GM23338 (cell line): ENCODE measurements around the gene VPS50. TPM values are rescaled to one million over a fixed set of nuclear protein-coding genes. Genes with fewer than 3 reads are reported as not detected.

Experiments
- ATAC-seq: fragments of 200-7000 bp; cut with Tn5 transposase; 3 replicates; pipeline ENCODE4 v1.9.1; 2020
- DNase-seq: peaks from one replicate; pipeline ENCODE4 v3.0.0-alpha.2; 2015; ENCODE audit warnings: low spot score
- H2AFZ ChIP-seq: fragments of 200-600 bp; sonication (generic); 2 replicates; pipeline ENCODE4 v1.8.0; 2016; ENCODE audit warnings: antibody characterized with exemption, mild to moderate bottlenecking, moderate library complexity
- H3F3A ChIP-seq: fragments of 200-600 bp; sonication (generic); replicated peaks from 2 replicates; pipeline ENCODE4 v1.8.0; 2017; ENCODE audit warnings: antibody characterized with exemption, mixed run types, low read depth
- H3K27ac ChIP-seq: fragments of 200-600 bp; sonication (generic); 2 replicates; pipeline ENCODE4 v1.6.1; 2016; ENCODE audit warnings: low read depth
- H3K27me3 ChIP-seq: fragments of 200-600 bp; sonication (generic); 2 replicates; pipeline ENCODE4 v1.8.0; 2016; ENCODE audit warnings: mild to moderate bottlenecking, mixed run types, moderate library complexity; ENCODE audit not compliant: insufficient read depth
- H3K36me3 ChIP-seq: fragments of 200-600 bp; sonication (generic); 2 replicates; pipeline ENCODE4 v1.8.0; 2016; ENCODE audit warnings: mild to moderate bottlenecking; ENCODE audit not compliant: insufficient read depth
- H3K4me1 ChIP-seq: fragments of 200-600 bp; sonication (generic); 2 replicates; pipeline ENCODE4 v1.8.0; 2016; ENCODE audit warnings: mild to moderate bottlenecking, moderate library complexity; ENCODE audit not compliant: insufficient read depth
- H3K4me2 ChIP-seq: fragments of 200-600 bp; sonication (generic); 2 replicates; pipeline ENCODE4 v1.7.1; 2017; ENCODE audit warnings: mixed run types
- H3K4me3 ChIP-seq: fragments of 200-600 bp; sonication (generic); 2 replicates; pipeline ENCODE4 v1.6.1; 2016; ENCODE audit warnings: mixed run types
- H3K79me2 ChIP-seq: fragments of 200-600 bp; sonication (generic); replicated peaks from 2 replicates; pipeline ENCODE4 v1.8.0; 2017; ENCODE audit warnings: mild to moderate bottlenecking; ENCODE audit not compliant: insufficient read depth
- H3K9me2 ChIP-seq: fragments of 200-600 bp; sonication (generic); 2 replicates; pipeline ENCODE4 v1.8.0; 2017; ENCODE audit not compliant: insufficient read depth
- H4K20me1 ChIP-seq: fragments of 200-600 bp; sonication (generic); replicated peaks from 2 replicates; pipeline ENCODE4 v1.8.0; 2017; ENCODE audit warnings: mild to moderate bottlenecking; ENCODE audit not compliant: insufficient read depth
- H3K27ac Mint-ChIP-seq: 2 replicates; pipeline ENCODE4 v1.8.0; 2020; ENCODE audit warnings: inconsistent platforms, mild to moderate bottlenecking, moderate library complexity, mixed read lengths
- H3K27me3 Mint-ChIP-seq: 3 replicates; pipeline ENCODE4 v1.8.0; 2022; ENCODE audit warnings: low read depth, mild to moderate bottlenecking, moderate library complexity, mixed read lengths, inconsistent platforms; ENCODE audit not compliant: insufficient read depth, poor library complexity
- H3K36me3 Mint-ChIP-seq: 3 replicates; pipeline ENCODE4 v1.8.0; 2021; ENCODE audit warnings: low read depth, mild to moderate bottlenecking, inconsistent platforms, moderate library complexity, mixed read lengths
- H3K4me1 Mint-ChIP-seq: 3 replicates; pipeline ENCODE4 v1.8.0; 2020; ENCODE audit warnings: mild to moderate bottlenecking, inconsistent platforms, mixed read lengths
- H3K4me3 Mint-ChIP-seq: 3 replicates; pipeline ENCODE4 v1.8.0; 2021; ENCODE audit warnings: moderate library complexity, mild to moderate bottlenecking, inconsistent platforms, mixed read lengths
- H3K9me3 Mint-ChIP-seq: 3 replicates; pipeline ENCODE4 v1.8.0; 2020; ENCODE audit warnings: moderate library complexity, mild to moderate bottlenecking, inconsistent platforms, mixed read lengths
- CREB1 ChIP-seq: fragments of 250-450 bp; sonication (Bioruptor Pico); IDR thresholded peaks from 2 replicates; pipeline ENCODE4 v1.5.0; 2020; ENCODE audit warnings: low read depth, mild to moderate bottlenecking, moderate library complexity
- ETS1 ChIP-seq: IDR thresholded peaks from 2 replicates; pipeline ENCODE4 v1.6.1; 2016; ENCODE audit warnings: antibody characterized with exemption
- EZH2 ChIP-seq: fragments of 200-600 bp; sonication (generic); IDR thresholded peaks from one replicate; pipeline ENCODE4 v1.8.0; 2017; ENCODE audit warnings: antibody characterized with exemption, mild to moderate bottlenecking, low read depth; ENCODE audit not compliant: unreplicated experiment
- JUNB ChIP-seq: IDR thresholded peaks from one replicate; pipeline ENCODE4 v1.6.1; 2016; ENCODE audit warnings: antibody characterized with exemption; ENCODE audit not compliant: unreplicated experiment
- NANOG ChIP-seq: IDR thresholded peaks from 2 replicates; pipeline ENCODE4 v1.6.1; 2016; ENCODE audit warnings: antibody characterized with exemption, borderline replicate concordance
- POLR2AphosphoS5 ChIP-seq: IDR thresholded peaks from 2 replicates; pipeline ENCODE4 v1.6.1; 2016; ENCODE audit warnings: antibody characterized with exemption, low read depth
- STAT1 ChIP-seq: IDR thresholded peaks from one replicate; pipeline ENCODE4 v1.6.1; 2016; ENCODE audit warnings: antibody characterized with exemption; ENCODE audit not compliant: unreplicated experiment
- ZNF331 ChIP-seq: fragments of 250-450 bp; sonication (Bioruptor Pico); IDR thresholded peaks from 2 replicates; pipeline ENCODE4 v1.5.0; 2020; ENCODE audit warnings: low read depth, mild to moderate bottlenecking, moderate library complexity
- polyA plus RNA-seq: library from polyadenylated mRNA; unstranded; fragments of >200 nt; fragmentation: Nextera tagmentation; extraction: Ambion mirVana; gene quantifications from 2 replicates; pipeline ENCODE4 v1.2.1, GENCODE V29; 2016
- total RNA-seq: library from RNA; depleted of rRNA; stranded (reverse); fragments of >200 nt; shearing (Covaris generic); gene quantifications from 2 replicates; pipeline ENCODE4 v1.2.3, GENCODE V29; 2014
- TF ChIP-seq, protein P1 (sequence below), 2 experiments: fragments of 200-600 bp in 1 of 2; sonication (generic) in 1 of 2; conservative IDR thresholded peaks; 2 replicates each; pipeline versions ENCODE4 v1.5.1 to v1.6.1; 2016 to 2017; ENCODE audit warnings: antibody characterized with exemption in 2 of 2, low read depth in 2 of 2, mild to moderate bottlenecking in 2 of 2, moderate library complexity in 1 of 2
- TF ChIP-seq, protein P2 (sequence below): IDR thresholded peaks from one replicate; pipeline ENCODE4 v1.6.1; 2018; ENCODE audit warnings: antibody characterized with exemption; ENCODE audit not compliant: unreplicated experiment

The VPS50 gene
- total and polyA plus RNA-seq, 2 experiments from 2014 or later = 4.3 to 12.3 TPM

DNA sequence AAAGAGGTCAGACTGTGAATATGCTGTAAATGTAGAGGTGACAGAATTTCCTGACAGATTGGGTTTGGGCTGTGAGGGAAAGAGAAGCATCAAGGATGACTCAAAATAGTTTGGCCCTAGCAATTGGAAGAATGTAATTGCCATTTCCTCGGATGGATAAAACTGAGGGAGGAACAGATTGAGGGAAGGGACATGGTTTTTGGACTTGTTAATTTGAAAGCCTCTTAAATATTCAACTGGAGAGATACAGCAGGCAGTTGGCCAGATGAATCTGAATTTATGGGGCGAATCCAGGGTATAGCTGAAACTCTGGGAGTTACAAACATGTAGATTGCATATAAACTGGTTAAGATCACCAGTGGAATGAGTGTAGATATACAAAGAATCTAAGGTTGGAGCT, 3.4 kb downstream of the VPS50 start:
- no peak for TF ChIP-seq CREB1 (CRISPR knock-in tag)
- no peak for TF ChIP-seq JUNB
- Histone ChIP-seq H3F3A (no peaks in the 10 kb centered on the region), H2AFZ (no peak overlapping the region), H3K36me3 (no peaks in the 10 kb centered on the region), H3K9me2 (no peaks in the 10 kb centered on the region), H3K4me3 (no peak overlapping the region), H3K27me3 (no peaks in the 10 kb centered on the region), H3K4me2 (no peak overlapping the region), H3K79me2 (peaks cover 27% of the 10 kb centered on the region), H3K27ac (no peak overlapping the region), H4K20me1 (no peaks in the 10 kb centered on the region), H3K4me1 (no peaks in the 10 kb centered on the region)
- ATAC-seq = no peak
- Mint-ChIP-seq H3K27me3 (no peaks in the 10 kb centered on the region), H3K9me3 (no peaks in the 10 kb centered on the region), H3K27ac (no peak overlapping the region), H3K4me1 (no peaks in the 10 kb centered on the region), H3K4me3 (no peak overlapping the region), H3K36me3 (no peaks in the 10 kb centered on the region)
- no peak for DNase-seq

DNA sequence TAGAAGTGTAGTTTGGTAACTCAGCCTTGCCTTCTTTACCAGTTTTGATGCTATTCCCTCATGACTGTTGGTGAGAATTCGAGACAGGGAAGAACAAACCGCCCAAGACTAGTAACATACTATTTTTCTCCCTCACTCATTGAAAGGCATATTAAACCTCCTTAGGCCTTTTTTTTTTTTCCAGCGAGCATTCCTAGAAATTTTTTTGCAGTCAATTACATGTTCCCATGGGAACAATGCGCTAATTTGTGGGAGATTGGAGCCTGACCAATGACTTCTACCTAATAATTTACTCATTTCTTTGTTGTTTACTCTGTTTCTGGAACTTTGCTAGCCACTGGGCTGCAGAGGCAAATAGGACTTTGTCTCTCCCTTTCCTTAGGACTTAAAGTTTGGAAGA, 6.0 kb downstream of the VPS50 start:
- H3K27me3 Mint-ChIP-seq = no peaks in the 10 kb centered on the region
- no peak overlapping the region for H3K4me3 Mint-ChIP-seq
- no peaks in the 10 kb centered on the region for H4K20me1 ChIP-seq
- H3K36me3 Mint-ChIP-seq = no peaks in the 10 kb centered on the region
- H3K79me2 ChIP-seq = peaks cover 22% of the 10 kb centered on the region
- no peak overlapping the region for H3K27ac Mint-ChIP-seq
- H3F3A ChIP-seq = no peaks in the 10 kb centered on the region
- DNase-seq = no peak
- no peak overlapping the region for H2AFZ ChIP-seq
- peak overlapping the region; percentile 48; the same call in 1 of the 2 replicates for H3K27ac ChIP-seq
- H3K4me2 ChIP-seq = no peak overlapping the region
- no peaks in the 10 kb centered on the region for H3K27me3 ChIP-seq
- no peaks in the 10 kb centered on the region for H3K4me1 ChIP-seq
- H3K9me2 ChIP-seq = no peaks in the 10 kb centered on the region
- H3K36me3 ChIP-seq = no peaks in the 10 kb centered on the region
- ATAC-seq = no peak
- no peaks in the 10 kb centered on the region for H3K4me1 Mint-ChIP-seq
- no peak overlapping the region for H3K4me3 ChIP-seq
- no peaks in the 10 kb centered on the region for H3K9me3 Mint-ChIP-seq
- TF ChIP-seq ETS1 = no peak
- no peak for TF ChIP-seq ZNF331
- TF ChIP-seq NANOG = no peak
- TF ChIP-seq, protein P1, sequence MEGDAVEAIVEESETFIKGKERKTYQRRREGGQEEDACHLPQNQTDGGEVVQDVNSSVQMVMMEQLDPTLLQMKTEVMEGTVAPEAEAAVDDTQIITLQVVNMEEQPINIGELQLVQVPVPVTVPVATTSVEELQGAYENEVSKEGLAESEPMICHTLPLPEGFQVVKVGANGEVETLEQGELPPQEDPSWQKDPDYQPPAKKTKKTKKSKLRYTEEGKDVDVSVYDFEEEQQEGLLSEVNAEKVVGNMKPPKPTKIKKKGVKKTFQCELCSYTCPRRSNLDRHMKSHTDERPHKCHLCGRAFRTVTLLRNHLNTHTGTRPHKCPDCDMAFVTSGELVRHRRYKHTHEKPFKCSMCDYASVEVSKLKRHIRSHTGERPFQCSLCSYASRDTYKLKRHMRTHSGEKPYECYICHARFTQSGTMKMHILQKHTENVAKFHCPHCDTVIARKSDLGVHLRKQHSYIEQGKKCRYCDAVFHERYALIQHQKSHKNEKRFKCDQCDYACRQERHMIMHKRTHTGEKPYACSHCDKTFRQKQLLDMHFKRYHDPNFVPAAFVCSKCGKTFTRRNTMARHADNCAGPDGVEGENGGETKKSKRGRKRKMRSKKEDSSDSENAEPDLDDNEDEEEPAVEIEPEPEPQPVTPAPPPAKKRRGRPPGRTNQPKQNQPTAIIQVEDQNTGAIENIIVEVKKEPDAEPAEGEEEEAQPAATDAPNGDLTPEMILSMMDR (conservative IDR thresholded peaks at IDR 0.05; ENCODE audit: low read depth in 2 of 2) = no peak
- no peak for TF ChIP-seq POLR2AphosphoS5
- no peak for TF ChIP-seq CREB1 (CRISPR knock-in tag)
- TF ChIP-seq STAT1 = no peak
- no peak for TF ChIP-seq EZH2
- TF ChIP-seq, protein P2, sequence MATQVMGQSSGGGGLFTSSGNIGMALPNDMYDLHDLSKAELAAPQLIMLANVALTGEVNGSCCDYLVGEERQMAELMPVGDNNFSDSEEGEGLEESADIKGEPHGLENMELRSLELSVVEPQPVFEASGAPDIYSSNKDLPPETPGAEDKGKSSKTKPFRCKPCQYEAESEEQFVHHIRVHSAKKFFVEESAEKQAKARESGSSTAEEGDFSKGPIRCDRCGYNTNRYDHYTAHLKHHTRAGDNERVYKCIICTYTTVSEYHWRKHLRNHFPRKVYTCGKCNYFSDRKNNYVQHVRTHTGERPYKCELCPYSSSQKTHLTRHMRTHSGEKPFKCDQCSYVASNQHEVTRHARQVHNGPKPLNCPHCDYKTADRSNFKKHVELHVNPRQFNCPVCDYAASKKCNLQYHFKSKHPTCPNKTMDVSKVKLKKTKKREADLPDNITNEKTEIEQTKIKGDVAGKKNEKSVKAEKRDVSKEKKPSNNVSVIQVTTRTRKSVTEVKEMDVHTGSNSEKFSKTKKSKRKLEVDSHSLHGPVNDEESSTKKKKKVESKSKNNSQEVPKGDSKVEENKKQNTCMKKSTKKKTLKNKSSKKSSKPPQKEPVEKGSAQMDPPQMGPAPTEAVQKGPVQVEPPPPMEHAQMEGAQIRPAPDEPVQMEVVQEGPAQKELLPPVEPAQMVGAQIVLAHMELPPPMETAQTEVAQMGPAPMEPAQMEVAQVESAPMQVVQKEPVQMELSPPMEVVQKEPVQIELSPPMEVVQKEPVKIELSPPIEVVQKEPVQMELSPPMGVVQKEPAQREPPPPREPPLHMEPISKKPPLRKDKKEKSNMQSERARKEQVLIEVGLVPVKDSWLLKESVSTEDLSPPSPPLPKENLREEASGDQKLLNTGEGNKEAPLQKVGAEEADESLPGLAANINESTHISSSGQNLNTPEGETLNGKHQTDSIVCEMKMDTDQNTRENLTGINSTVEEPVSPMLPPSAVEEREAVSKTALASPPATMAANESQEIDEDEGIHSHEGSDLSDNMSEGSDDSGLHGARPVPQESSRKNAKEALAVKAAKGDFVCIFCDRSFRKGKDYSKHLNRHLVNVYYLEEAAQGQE = no peak
